ENCODE measurements around the gene ATP1A4. TPM values are rescaled to one million over a fixed set of nuclear protein-coding genes. Genes with fewer than 3 reads are reported as not detected.

Gene ATP1A4
- total RNA-seq, 4 donors from 2014 or later, result 1.5 TPM; not detected in 3

DNA sequence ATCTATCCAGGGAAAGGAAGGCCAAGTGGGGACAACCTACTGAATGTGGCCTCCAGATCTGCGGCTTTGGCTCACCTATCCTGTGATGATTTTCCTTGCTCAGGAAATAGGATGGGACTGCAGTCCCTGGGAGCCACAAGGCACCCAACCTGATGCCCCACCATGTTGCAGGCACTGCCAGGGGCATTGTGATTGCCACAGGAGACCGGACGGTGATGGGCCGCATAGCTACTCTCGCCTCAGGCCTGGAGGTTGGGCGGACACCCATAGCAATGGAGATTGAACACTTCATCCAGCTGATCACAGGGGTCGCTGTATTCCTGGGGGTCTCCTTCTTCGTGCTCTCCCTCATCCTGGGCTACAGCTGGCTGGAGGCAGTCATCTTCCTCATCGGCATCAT lies 24.0 kb upstream of the ATP1A4 start:
- Histone ChIP-seq H3K27me3 (no peaks in the 10 kb centered on the region), H3K4me1 (no peaks in the 10 kb centered on the region), H3K9me3 (no peaks in the 10 kb centered on the region), H3K27ac (no peak overlapping the region), H3K36me3 (no peaks in the 10 kb centered on the region), H3K4me3 (no peak overlapping the region)
- intact Hi-C loops (cut with DNase I; ENCODE audit: low total_unique reads), result no loop called here
- TF ChIP-seq, protein P1, sequence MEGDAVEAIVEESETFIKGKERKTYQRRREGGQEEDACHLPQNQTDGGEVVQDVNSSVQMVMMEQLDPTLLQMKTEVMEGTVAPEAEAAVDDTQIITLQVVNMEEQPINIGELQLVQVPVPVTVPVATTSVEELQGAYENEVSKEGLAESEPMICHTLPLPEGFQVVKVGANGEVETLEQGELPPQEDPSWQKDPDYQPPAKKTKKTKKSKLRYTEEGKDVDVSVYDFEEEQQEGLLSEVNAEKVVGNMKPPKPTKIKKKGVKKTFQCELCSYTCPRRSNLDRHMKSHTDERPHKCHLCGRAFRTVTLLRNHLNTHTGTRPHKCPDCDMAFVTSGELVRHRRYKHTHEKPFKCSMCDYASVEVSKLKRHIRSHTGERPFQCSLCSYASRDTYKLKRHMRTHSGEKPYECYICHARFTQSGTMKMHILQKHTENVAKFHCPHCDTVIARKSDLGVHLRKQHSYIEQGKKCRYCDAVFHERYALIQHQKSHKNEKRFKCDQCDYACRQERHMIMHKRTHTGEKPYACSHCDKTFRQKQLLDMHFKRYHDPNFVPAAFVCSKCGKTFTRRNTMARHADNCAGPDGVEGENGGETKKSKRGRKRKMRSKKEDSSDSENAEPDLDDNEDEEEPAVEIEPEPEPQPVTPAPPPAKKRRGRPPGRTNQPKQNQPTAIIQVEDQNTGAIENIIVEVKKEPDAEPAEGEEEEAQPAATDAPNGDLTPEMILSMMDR (IDR thresholded peaks at IDR 0.05), result no peak
- no peak for TF ChIP-seq POLR2A (IDR thresholded peaks at IDR 0.05)
- DNase-seq, result no peak

- intact Hi-C loops (cut with DNase I; ENCODE audit: low total_unique reads), result no loop called here
- Histone ChIP-seq H3K4me1 (no peaks in the 10 kb centered on the region), H3K36me3 (no peaks in the 10 kb centered on the region), H3K9me3 (no peaks in the 10 kb centered on the region), H3K4me3 (no peak overlapping the region), H3K27ac (no peak overlapping the region), H3K27me3 (no peaks in the 10 kb centered on the region)
- DNase-seq, result no peak
- TF ChIP-seq, protein P1 (IDR thresholded peaks at IDR 0.05), result no peak
- no peak for TF ChIP-seq POLR2A (IDR thresholded peaks at IDR 0.05)
Measured at GRCh38 chr1:160127865-160128523, 23.4 kb upstream of the ATP1A4 start.

GRCh38 chr1:160128636-160129035 lies 22.8 kb upstream of the ATP1A4 start:
- TF ChIP-seq POLR2A (IDR thresholded peaks at IDR 0.05), result no peak
- TF ChIP-seq, protein P1 (IDR thresholded peaks at IDR 0.05), result no peak
- H3K27ac ChIP-seq, result no peak overlapping the region

GRCh38 chr1:160129046-160129445 lies 22.4 kb upstream of the ATP1A4 start:
- intact Hi-C loops (cut with DNase I; ENCODE audit: low total_unique reads), result no loop called here
- Histone ChIP-seq H3K4me1 (no peaks in the 10 kb centered on the region), H3K4me3 (no peak overlapping the region), H3K27me3 (no peaks in the 10 kb centered on the region), H3K9me3 (no peaks in the 10 kb centered on the region), H3K27ac (no peak overlapping the region), H3K36me3 (no peaks in the 10 kb centered on the region)
- no peak for DNase-seq
- no peak for TF ChIP-seq POLR2A (IDR thresholded peaks at IDR 0.05)
- TF ChIP-seq, protein P1 (IDR thresholded peaks at IDR 0.05), result no peak

More at GRCh38 chr1:160128636-160129035, 22.8 kb upstream of the ATP1A4 start:
- Histone ChIP-seq H3K4me1 (no peaks in the 10 kb centered on the region), H3K27me3 (no peaks in the 10 kb centered on the region), H3K36me3 (no peaks in the 10 kb centered on the region), H3K4me3 (no peak overlapping the region), H3K9me3 (no peaks in the 10 kb centered on the region)
- intact Hi-C loops (cut with DNase I; ENCODE audit: low total_unique reads), result no loop called here
- DNase-seq, result no peak

DNA sequence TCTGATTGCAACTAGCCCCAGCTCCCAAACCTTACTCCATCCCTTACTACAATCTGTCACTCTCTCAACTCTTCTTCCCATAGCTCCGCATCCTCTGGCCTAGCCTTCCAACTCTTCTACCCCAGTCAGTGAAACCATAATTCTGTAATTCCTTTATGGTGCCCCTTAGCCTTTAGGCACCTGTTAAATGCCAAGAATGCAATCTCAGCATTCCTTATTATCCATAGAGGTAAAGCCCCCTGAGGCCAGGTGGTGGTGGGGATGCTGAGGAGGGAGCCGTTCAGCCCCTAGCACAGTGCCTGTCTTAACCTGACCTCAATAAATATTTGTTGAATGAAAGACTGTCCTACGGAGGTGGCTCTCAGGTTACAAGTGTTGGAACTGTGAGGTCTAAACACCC lies 21.8 kb upstream of the ATP1A4 start:
- intact Hi-C loops (cut with DNase I; ENCODE audit: low total_unique reads), result no loop called here
- Histone ChIP-seq H3K4me3 (no peak overlapping the region), H3K4me1 (no peaks in the 10 kb centered on the region), H3K27ac (no peak overlapping the region), H3K27me3 (no peaks in the 10 kb centered on the region), H3K9me3 (no peaks in the 10 kb centered on the region), H3K36me3 (no peaks in the 10 kb centered on the region)
- TF ChIP-seq, protein P1 (IDR thresholded peaks at IDR 0.05), result no peak
- no peak for TF ChIP-seq POLR2A (IDR thresholded peaks at IDR 0.05)
- DNase-seq, result no peak

Measured in uterus (tissue), 4 donors.